GM12878 (cell line): ENCODE data around the gene PTPRJ.

Experiments used
- ASH2L ChIP-seq: fragments of 300-600, 200-600 bp; sonication (generic); IDR thresholded peaks from 2 replicates; pipeline ENCODE4 v1.6.1; 2017; ENCODE audit warnings: low read depth, mild to moderate bottlenecking, borderline replicate concordance
- CTCF ChIP-seq, 3 experiments: IDR thresholded peaks in 2 of 3; conservative IDR thresholded peaks in 1 of 3; 2 replicates each; pipeline ENCODE4 v1.5.1; 2011; ENCODE audit warnings: low read depth in 3 of 3, low read length in 3 of 3, mild to moderate bottlenecking in 3 of 3, control low read depth in 2 of 3, moderate library complexity in 2 of 3, inconsistent platforms in 1 of 3, mixed read lengths in 1 of 3; ENCODE audit not compliant: control insufficient read depth in 2 of 3, insufficient read depth in 1 of 3; ENCODE audit errors: extremely low read depth in 1 of 3
- EP300 ChIP-seq, 2 experiments: fragments of 150-350 bp in 1 of 2; IDR thresholded peaks; 2 replicates each; pipeline ENCODE4 v1.6.1; 2011 to 2012; ENCODE audit warnings: low read depth in 2 of 2, low read length in 2 of 2, borderline replicate concordance in 1 of 2, improper control_type of control experiment in 1 of 2, inconsistent platforms in 1 of 2; ENCODE audit not compliant: control insufficient read depth in 1 of 2
- EZH2 ChIP-seq: IDR thresholded peaks from 2 replicates; pipeline ENCODE4 v1.6.1; 2012; ENCODE audit warnings: low read depth, mild to moderate bottlenecking, control low read depth, inconsistent platforms, low read length, borderline replicate concordance; ENCODE audit not compliant: control insufficient read depth
- JUND ChIP-seq: IDR thresholded peaks from 2 replicates; pipeline ENCODE4 v1.6.1; 2012; ENCODE audit warnings: low read depth, mild to moderate bottlenecking, low read length, improper control_type of control experiment, moderate library complexity
- NR2C2 ChIP-seq: IDR thresholded peaks from 2 replicates; pipeline ENCODE4 v1.6.1; 2011; ENCODE audit warnings: borderline replicate concordance, low read depth; ENCODE audit not compliant: control insufficient read depth, insufficient read length
- RBBP5 ChIP-seq: fragments of 200-600 bp; sonication (generic); conservative IDR thresholded peaks from 2 replicates; pipeline ENCODE4 v1.6.1; 2016
- REST ChIP-seq: IDR thresholded peaks from 2 replicates; pipeline ENCODE4 v1.6.1; 2012; ENCODE audit warnings: mild to moderate bottlenecking, low read depth, low read length
- SIN3A ChIP-seq: IDR thresholded peaks from 2 replicates; pipeline ENCODE4 v1.6.1; 2012; ENCODE audit warnings: low read depth, low read length, improper control_type of control experiment
- TARDBP ChIP-seq: IDR thresholded peaks from 2 replicates; pipeline ENCODE4 v1.6.1; 2016; ENCODE audit warnings: borderline replicate concordance
- USF2 ChIP-seq: IDR thresholded peaks from 2 replicates; pipeline ENCODE4 v1.6.1; 2011; ENCODE audit warnings: low read depth, low read length, improper control_type of control experiment, borderline replicate concordance

GRCh38 chr11:48168815-48169214 lies 188.5 kb downstream of the PTPRJ start:
- TF ChIP-seq JUND (no peak), CTCF (IDR thresholded peaks at IDR 0.05 in 2 of 3, conservative IDR thresholded peaks at IDR 0.05 in 1 of 3; ENCODE audit: control insufficient read depth in 2 of 3, extremely low read depth in 1 of 3, insufficient read depth in 1 of 3, low read depth in 3 of 3, low read length in 3 of 3) (no peak), REST (no peak), RBBP5 (no peak), TARDBP (no peak), SIN3A (no peak), EP300 (IDR thresholded peaks at IDR 0.05; ENCODE audit: borderline replicate concordance in 1 of 2, control insufficient read depth in 1 of 2, low read depth in 2 of 2, low read length in 2 of 2) (no peak), USF2 (no peak), ASH2L (no peak), EZH2 (no peak), NR2C2 (no peak)
